HepG2 (cell line): Measurements from ENCODE around the gene SEC14L1. TPM values are rescaled to one million over a fixed set of nuclear protein-coding genes. Genes with fewer than 3 reads are reported as not detected.

Experiments used
- ATF7 ChIP-seq, 2 experiments: fragments of 450-650 bp in 1 of 2; sonication (generic) in 1 of 2; formaldehyde crosslinking in 1 of 2; IDR thresholded peaks; 2 replicates each; pipeline versions ENCODE4 v1.4.0 to v1.6.1; 2016 to 2020; ENCODE audit warnings: antibody characterized with exemption in 1 of 2, mild to moderate bottlenecking in 1 of 2, missing genetic modification reagents in 1 of 2
- GMEB1 ChIP-seq: sonication (generic); formaldehyde crosslinking; IDR thresholded peaks from 2 replicates; pipeline ENCODE4 v1.5.1; 2020; ENCODE audit warnings: missing genetic modification reagents, mild to moderate bottlenecking, borderline replicate concordance
- HIC2 ChIP-seq: sonication (generic); formaldehyde crosslinking; IDR thresholded peaks from 2 replicates; pipeline ENCODE4 v1.9.0; 2022; ENCODE audit warnings: low read depth, missing genetic modification reagents
- HMG20B ChIP-seq: conservative IDR thresholded peaks from 2 replicates; pipeline ENCODE4 v1.6.1; 2016; ENCODE audit warnings: missing genetic modification reagents, missing compliant biosample characterization
- LRRFIP1 ChIP-seq: sonication (generic); formaldehyde crosslinking; conservative IDR thresholded peaks from 2 replicates; pipeline ENCODE4 v1.4.0; 2020; ENCODE audit warnings: missing genetic modification reagents
- MEIS2 ChIP-seq: sonication (generic); formaldehyde crosslinking; IDR thresholded peaks from 2 replicates; pipeline ENCODE4 v1.9.0; 2021; ENCODE audit warnings: mild to moderate bottlenecking, missing genetic modification reagents
- PAF1 ChIP-seq: IDR thresholded peaks from 2 replicates; pipeline ENCODE4 v1.6.1; 2016; ENCODE audit warnings: missing genetic modification reagents, missing compliant biosample characterization
- RERE ChIP-seq: IDR thresholded peaks from 2 replicates; pipeline ENCODE4 v1.6.1; 2016; ENCODE audit warnings: low read depth, missing genetic modification reagents, missing compliant biosample characterization
- ZNF589 ChIP-seq: sonication (generic); formaldehyde crosslinking; conservative IDR thresholded peaks from 2 replicates; pipeline ENCODE4 v1.8.0; 2022; ENCODE audit warnings: mild to moderate bottlenecking, moderate library complexity, missing genetic modification reagents
- ZNF770 ChIP-seq: sonication (generic); formaldehyde crosslinking; IDR thresholded peaks from 2 replicates; pipeline ENCODE4 v1.5.0; 2020; ENCODE audit warnings: mild to moderate bottlenecking, missing genetic modification reagents
- polyA plus RNA-seq, 8 experiments: library from polyadenylated mRNA; depleted of rRNA in 3 of 8; stranded (reverse) in 7 of 8; unstranded in 1 of 8; fragments of >200 nt; fragmentation: Illumina TruSeq in 4 of 8; extraction: Trizol in 4 of 8; gene quantifications; 2 replicates each; pipeline versions ENCODE4 v1.2.1 to v1.2.3, GENCODE V29; 2011 to 2016; ENCODE audit warnings: low read depth in 4 of 8, missing spikeins in 1 of 8, mixed read lengths in 1 of 8; ENCODE audit not compliant: insufficient read depth in 1 of 8
- total RNA-seq, 5 experiments: library from RNA; depleted of rRNA; stranded (reverse); fragments of >200 nt; fragmentation: Illumina TruSeq; extraction: Trizol; gene quantifications; 2 replicates each; pipeline ENCODE4 v1.2.3, GENCODE V29; 2016; ENCODE audit warnings: low read depth in 1 of 5
- TF ChIP-seq, protein P1 (sequence below): sonication (generic); formaldehyde crosslinking; IDR thresholded peaks from 2 replicates; pipeline ENCODE4 v1.4.0; 2020; ENCODE audit warnings: missing genetic modification reagents, mild to moderate bottlenecking, borderline replicate concordance

Gene SEC14L1
- total and polyA plus RNA-seq, 2 of the 13 experiments (the other 11 are each of a cell fraction or from before 2014, with no cell fraction given), result 26.3 to 43.9 TPM

DNA sequence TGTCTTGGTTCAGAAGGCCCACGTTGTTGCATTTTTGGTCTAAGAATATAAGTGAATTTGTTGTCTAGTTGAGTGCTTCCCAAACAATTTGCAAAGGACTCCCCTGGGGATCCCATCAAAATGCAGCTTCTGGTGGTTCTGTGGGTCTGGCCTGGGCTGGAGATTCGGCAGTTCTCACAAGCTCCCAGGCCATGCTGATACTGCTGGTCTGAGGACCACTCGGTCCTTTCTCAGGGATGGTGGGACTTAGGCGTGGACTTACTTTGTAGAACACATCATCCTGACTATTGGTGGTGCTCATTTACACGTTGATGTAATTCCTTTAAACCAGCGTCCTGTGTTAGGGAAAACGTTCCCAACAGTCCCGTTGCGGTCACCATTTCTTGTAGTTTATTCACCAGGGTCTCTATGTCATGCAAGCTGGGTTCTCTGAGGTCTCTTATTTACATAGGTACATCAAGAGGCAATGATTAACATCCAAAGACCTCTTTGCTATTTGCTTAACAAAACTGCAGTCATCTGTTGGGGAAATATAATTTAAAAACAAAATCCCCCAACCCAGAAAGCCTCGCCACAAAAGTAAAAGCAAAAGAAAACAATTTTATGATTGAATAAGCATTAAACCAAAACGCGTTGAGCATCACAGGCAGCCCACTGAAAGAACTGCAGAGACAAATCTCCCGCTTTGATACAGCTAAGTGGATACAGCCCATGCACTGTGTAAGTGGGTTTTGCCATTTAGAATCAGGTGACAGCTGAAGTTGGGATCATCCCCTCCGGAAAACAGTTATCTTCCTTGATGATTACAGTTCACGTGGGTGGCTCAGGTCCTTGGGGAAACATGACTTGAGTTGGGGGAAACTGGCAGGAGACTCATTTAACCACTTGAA, 39.0 kb upstream of the SEC14L1 start (continued):
- TF ChIP-seq MEIS2 (CRISPR knock-in tag) (no peak), HMG20B (CRISPR knock-in tag) (no peak), HIC2 (CRISPR knock-in tag) (no peak), GMEB1 (CRISPR knock-in tag) (0 out of 2 replicates have a peak, but pooled peaks have one; percentile 0), ATF7 (IDR thresholded peaks at IDR 0.05) (no peak), ATF7 (CRISPR knock-in tag; IDR thresholded peaks at IDR 0.05) (no peak), RERE (CRISPR knock-in tag) (no peak), ZNF589 (CRISPR knock-in tag) (no peak), LRRFIP1 (CRISPR knock-in tag) (no peak), PAF1 (no peak), ZNF770 (CRISPR knock-in tag) (no peak)
- TF ChIP-seq, protein P1, sequence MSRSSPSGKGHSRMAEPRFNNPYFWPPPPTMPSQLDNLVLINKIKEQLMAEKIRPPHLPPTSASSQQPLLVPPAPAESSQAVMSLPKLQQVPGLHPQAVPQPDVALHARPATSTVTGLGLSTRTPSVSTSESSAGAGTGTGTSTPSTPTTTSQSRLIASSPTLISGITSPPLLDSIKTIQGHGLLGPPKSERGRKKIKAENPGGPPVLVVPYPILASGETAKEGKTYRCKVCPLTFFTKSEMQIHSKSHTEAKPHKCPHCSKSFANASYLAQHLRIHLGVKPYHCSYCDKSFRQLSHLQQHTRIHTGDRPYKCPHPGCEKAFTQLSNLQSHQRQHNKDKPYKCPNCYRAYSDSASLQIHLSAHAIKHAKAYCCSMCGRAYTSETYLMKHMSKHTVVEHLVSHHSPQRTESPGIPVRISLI, result no peak
